Spleen (tissue), 11 donors: ENCODE results near the gene GATAD2A. TPM values are rescaled to one million over a fixed set of nuclear protein-coding genes. Genes with fewer than 3 reads are reported as not detected.

ENCODE experiments used
- DNase-seq: peaks from one replicate; pipeline ENCODE4 v3.0.0-alpha.2; 2020
- H3K27ac ChIP-seq, 8 donors: fragments of 200-600 bp; sonication (generic) in 7 of 8; 1 replicate in 4 of 8; 2 replicates in 4 of 8; pipeline versions ENCODE4 v1.5.0 to v1.8.0; 2016 to 2021; ENCODE audit warnings: inconsistent platforms in 4 of 8, mild to moderate bottlenecking in 4 of 8, moderate library complexity in 1 of 8
- H3K27me3 ChIP-seq, 7 donors: fragments of 200-600 bp; sonication (generic) in 6 of 7; replicated peaks in 1 of 7; 1 replicate in 4 of 7; 2 replicates in 3 of 7; pipeline versions ENCODE4 v1.5.0 to v1.8.0; 2016 to 2021; ENCODE audit warnings: inconsistent platforms in 3 of 7, mild to moderate bottlenecking in 1 of 7
- H3K36me3 ChIP-seq, 6 donors: fragments of 200-600 bp; sonication (generic) in 5 of 6; 1 replicate in 4 of 6; 2 replicates in 2 of 6; pipeline versions ENCODE4 v1.5.0 to v1.8.0; 2016 to 2021; ENCODE audit warnings: inconsistent platforms in 2 of 6
- H3K4me1 ChIP-seq, 6 donors: fragments of 200-600 bp; sonication (generic) in 5 of 6; 1 replicate in 3 of 6; 2 replicates in 3 of 6; pipeline versions ENCODE4 v1.5.0 to v1.8.0; 2016 to 2021; ENCODE audit warnings: inconsistent platforms in 3 of 6
- H3K4me3 ChIP-seq, 8 donors: fragments of 200-600 bp; sonication (generic) in 7 of 8; 1 replicate in 4 of 8; 2 replicates in 4 of 8; pipeline versions ENCODE4 v1.5.0 to v1.8.0; 2016 to 2021; ENCODE audit warnings: inconsistent platforms in 4 of 8, mild to moderate bottlenecking in 4 of 8, moderate library complexity in 2 of 8
- H3K9me3 ChIP-seq, 8 donors: fragments of 200-600 bp; sonication (generic) in 7 of 8; 1 replicate in 4 of 8; 2 replicates in 4 of 8; pipeline versions ENCODE4 v1.5.0 to v1.8.0; 2016 to 2021; ENCODE audit warnings: inconsistent platforms in 4 of 8
- POLR2A ChIP-seq, 3 donors: fragments of 450-650 bp; IDR thresholded peaks; one replicate each; pipeline ENCODE4 v1.5.1; 2017; ENCODE audit warnings: antibody characterized with exemption in 3 of 3, mild to moderate bottlenecking in 1 of 3
- POLR2AphosphoS5 ChIP-seq, 3 donors: sonication (generic); formaldehyde crosslinking; IDR thresholded peaks; one replicate each; pipeline ENCODE4 v1.5.1; 2017; ENCODE audit warnings: antibody characterized with exemption in 3 of 3
- WGBS, 5 donors: extraction: QIAGEN DNeasy Blood & Tissue Kit in 3 of 5; methylation state at CpG; one replicate each; pipeline versions ENCODE4 v1.1.5 to v1.1.7; 2013 to 2018; 5-methylcytosine and 5-hydroxymethylcytosine counted together
- intact Hi-C: fragments of 100-400 bp; cut with DNase I; formaldehyde crosslinking; loops from one replicate; pipeline ENCODE4 v1.15.0; 2023; ENCODE audit warnings: low total_unique reads
- polyA plus RNA-seq, 3 donors: library from polyadenylated mRNA; stranded (reverse); fragments of 200-250 nt; gene quantifications; one replicate each; pipeline ENCODE4 v1.2.1, GENCODE V29; 2013
- total RNA-seq, 7 donors: library from RNA; depleted of rRNA in 3 of 7; stranded (reverse); fragments of >200 nt in 3 of 7; fragmentation: NEBNext Ultra II Directional in 4 of 7; extraction: Animal tissue kit (Norgen Biotek cat#: 25700) in 4 of 7; gene quantifications; one replicate each; pipeline versions ENCODE4 v1.1.0 to v1.2.1, GENCODE V29; 2016 to 2021
- TF ChIP-seq, protein P1 (sequence below), 11 experiments: fragments of 200-600 bp in 7 of 11; fragments of 450-650 bp in 4 of 11; sonication (generic) in 4 of 11; IDR thresholded peaks in 8 of 11; conservative IDR thresholded peaks in 3 of 11; 1 replicate in 7 of 11; 2 replicates in 4 of 11; pipeline versions ENCODE4 v1.4.0 to v1.8.0; 2016 to 2021; ENCODE audit warnings: antibody characterized with exemption in 11 of 11, inconsistent platforms in 4 of 11, mild to moderate bottlenecking in 1 of 11
- donor health status: healthy with polysubstance abuse.
- donor health status: DM: no; HTN: no; CAD: no; lungs with moderate emphysema.
- donor health status: DM: no; HTN: no; CAD: no.
- donor health status: Bipolar disorder and iron deficiency.
- donor health status: healthy.
- donor health status: DM: no; HTN: no; CAD: no.
- donor health status: DM: yes; HTN: yes; CAD: no.

The GATAD2A gene
- total and polyA plus RNA-seq, 10 donors: 11.6 to 122 (median 66.8) TPM

DNA sequence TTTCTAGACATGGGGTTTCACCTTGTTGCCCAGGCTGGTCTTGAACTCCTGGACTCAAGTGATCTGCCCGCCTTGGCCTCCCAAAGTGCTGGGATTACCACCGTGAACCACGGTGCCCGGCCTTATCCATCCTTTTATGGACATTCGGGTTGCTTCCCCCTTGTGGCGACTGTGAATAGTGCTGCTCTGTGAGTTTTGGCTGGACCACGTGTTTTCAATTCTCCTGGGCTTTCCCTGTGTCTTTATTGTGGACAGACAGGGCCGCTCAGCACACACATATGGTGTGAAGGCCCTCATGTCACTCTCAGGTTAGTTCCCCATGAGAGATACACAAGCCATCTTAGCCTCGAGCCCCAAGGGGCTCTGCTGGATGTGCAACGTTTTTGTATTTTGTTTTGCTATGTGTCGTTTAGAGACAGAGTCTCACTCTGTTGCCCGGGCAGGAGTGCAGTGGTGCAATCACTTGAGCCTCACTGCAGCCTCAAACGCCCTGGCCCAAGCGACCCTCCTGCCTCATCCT, 44.3 kb upstream of the GATAD2A start:
- no peak for TF ChIP-seq POLR2A (IDR thresholded peaks at IDR 0.05)
- peak in 1 of 3 donors; percentile 68 for TF ChIP-seq POLR2AphosphoS5 (IDR thresholded peaks at IDR 0.05)
- TF ChIP-seq, protein P1, sequence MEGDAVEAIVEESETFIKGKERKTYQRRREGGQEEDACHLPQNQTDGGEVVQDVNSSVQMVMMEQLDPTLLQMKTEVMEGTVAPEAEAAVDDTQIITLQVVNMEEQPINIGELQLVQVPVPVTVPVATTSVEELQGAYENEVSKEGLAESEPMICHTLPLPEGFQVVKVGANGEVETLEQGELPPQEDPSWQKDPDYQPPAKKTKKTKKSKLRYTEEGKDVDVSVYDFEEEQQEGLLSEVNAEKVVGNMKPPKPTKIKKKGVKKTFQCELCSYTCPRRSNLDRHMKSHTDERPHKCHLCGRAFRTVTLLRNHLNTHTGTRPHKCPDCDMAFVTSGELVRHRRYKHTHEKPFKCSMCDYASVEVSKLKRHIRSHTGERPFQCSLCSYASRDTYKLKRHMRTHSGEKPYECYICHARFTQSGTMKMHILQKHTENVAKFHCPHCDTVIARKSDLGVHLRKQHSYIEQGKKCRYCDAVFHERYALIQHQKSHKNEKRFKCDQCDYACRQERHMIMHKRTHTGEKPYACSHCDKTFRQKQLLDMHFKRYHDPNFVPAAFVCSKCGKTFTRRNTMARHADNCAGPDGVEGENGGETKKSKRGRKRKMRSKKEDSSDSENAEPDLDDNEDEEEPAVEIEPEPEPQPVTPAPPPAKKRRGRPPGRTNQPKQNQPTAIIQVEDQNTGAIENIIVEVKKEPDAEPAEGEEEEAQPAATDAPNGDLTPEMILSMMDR (IDR thresholded peaks at IDR 0.05 in 8 of 11, conservative IDR thresholded peaks at IDR 0.05 in 3 of 11): peak; percentile 79 to 93 (median 87)
- no peaks in the 10 kb centered on the region for H3K27me3 ChIP-seq
- DNase-seq: peak; percentile 84
- peaks cover 0 to 35% (median 19%) of the 10 kb centered on the region in 6 donors for H3K36me3 ChIP-seq
- no peaks in the 10 kb centered on the region for H3K9me3 ChIP-seq
- peak overlapping the region in 4 of 8 donors; percentile 28 to 43 (median 38) for H3K27ac ChIP-seq
- 12 to 15% (median 14%) methylated on average over 14 of the region's 14 CpGs for WGBS, 5 donors
- H3K4me3 ChIP-seq: peak overlapping the region in 1 of 8 donors; percentile 48
- intact Hi-C loops: no loop called here
- H3K4me1 ChIP-seq: peaks cover 14 to 40% (median 28%) of the 10 kb centered on the region in 6 donors

DNA sequence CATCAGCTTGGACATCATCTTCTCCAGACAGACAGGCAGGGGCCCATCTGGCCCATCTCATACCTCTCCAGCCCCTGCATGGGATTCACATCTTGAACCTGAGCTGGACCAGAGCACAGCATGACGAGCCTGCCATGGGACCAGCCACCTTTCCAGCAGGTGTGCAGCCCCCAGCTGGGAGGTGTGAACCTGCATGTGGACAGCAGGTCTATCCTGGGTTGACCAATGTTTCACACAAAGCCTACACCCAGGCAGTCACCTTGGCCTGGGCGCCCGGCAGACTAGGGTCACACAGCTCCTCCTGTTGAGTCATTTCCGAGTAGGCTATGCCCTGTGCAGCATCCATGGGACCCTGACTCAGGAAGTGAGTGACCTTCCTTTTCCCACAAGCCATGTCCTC, 43.4 kb upstream of the GATAD2A start:
- DNase-seq: no peak
- no peak overlapping the region for H3K4me3 ChIP-seq
- peaks cover 20 to 49% (median 37%) of the 10 kb centered on the region in 6 donors for H3K4me1 ChIP-seq
- no peaks in the 10 kb centered on the region for H3K27me3 ChIP-seq
- peak in 1 of 3 donors; percentile 20 for TF ChIP-seq POLR2AphosphoS5 (IDR thresholded peaks at IDR 0.05)
- TF ChIP-seq, protein P1 (IDR thresholded peaks at IDR 0.05 in 8 of 11, conservative IDR thresholded peaks at IDR 0.05 in 3 of 11): no peak
- 79 to 96% (median 87%) methylated on average over 4 of the region's 4 CpGs for WGBS, 5 donors
- no peak overlapping the region for H3K27ac ChIP-seq
- H3K9me3 ChIP-seq: no peaks in the 10 kb centered on the region
- intact Hi-C loops: no loop called here
- peaks cover 0 to 26% (median 9%) of the 10 kb centered on the region in 6 donors for H3K36me3 ChIP-seq

DNA sequence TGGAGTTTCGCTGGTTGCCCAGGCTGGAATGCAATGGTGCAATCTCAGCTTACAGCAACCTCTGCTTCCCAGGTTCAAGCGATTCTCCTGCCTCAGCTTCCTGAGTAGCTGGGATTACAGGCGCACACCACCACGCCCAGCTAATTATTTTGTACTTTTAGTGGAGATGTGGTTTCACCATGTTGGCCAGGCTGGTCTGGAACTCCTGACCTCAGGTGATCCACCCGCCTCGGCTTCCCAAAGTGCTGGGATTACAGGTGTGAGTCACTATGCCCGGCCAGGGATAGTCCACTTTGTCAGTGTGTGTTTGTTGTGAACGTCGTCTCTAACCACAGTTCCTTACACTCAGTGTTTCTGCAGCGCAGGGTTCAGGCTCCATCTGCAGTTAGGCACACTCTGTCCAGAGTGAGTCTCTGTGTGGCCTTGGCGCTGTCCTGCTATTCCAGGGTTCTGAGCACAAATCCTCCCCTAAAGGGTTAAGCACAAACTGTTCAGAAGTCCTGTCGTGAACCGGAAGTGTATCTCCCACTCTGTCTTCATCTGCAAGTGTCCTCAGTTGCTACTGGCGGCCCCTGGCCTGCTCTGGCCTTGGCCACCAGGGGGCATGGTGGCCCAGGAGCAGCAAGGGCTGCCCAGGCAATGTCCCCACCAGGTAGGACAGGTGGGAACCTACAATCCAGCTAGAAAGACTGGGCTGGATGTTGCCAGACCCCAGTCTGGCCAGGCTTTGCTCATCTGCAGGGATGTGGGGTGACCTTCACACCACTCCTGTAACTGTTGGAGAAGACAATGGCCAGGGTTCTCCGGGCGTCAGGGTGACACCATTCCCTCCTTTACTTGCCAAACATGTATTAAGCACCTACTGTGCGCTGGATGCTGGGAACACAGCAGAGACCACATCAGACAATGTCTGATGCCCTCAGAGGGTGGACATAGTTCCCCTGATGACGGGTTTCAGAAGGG, 38.8 kb upstream of the GATAD2A start:
- 47 to 56% (median 51%) methylated on average over 14 to 18 of the region's 18 CpGs for WGBS, 5 donors
- Histone ChIP-seq H3K27ac (peak overlapping the region in 7 of 8 donors; percentile 17 to 55 (median 40)), H3K27me3 (no peaks in the 10 kb centered on the region), H3K9me3 (no peaks in the 10 kb centered on the region), H3K36me3 (no peaks in the 10 kb centered on the region), H3K4me3 (peak overlapping the region in 1 of 8 donors; percentile 37), H3K4me1 (peaks cover 15 to 59% (median 29%) of the 10 kb centered on the region in 6 donors)
- TF ChIP-seq, protein P1 (IDR thresholded peaks at IDR 0.05 in 8 of 11, conservative IDR thresholded peaks at IDR 0.05 in 3 of 11): peak; percentile 86 to 98 (median 96)
- TF ChIP-seq POLR2A (IDR thresholded peaks at IDR 0.05) (no peak), POLR2AphosphoS5 (IDR thresholded peaks at IDR 0.05) (peak; percentile 75 to 78 (median 77))
- intact Hi-C loops: loop anchor here (5.0 kb wide), 1 partner anchor 126 kb away; no protein-coding TSS in a partner anchor
- peak; percentile 93 for DNase-seq

DNA sequence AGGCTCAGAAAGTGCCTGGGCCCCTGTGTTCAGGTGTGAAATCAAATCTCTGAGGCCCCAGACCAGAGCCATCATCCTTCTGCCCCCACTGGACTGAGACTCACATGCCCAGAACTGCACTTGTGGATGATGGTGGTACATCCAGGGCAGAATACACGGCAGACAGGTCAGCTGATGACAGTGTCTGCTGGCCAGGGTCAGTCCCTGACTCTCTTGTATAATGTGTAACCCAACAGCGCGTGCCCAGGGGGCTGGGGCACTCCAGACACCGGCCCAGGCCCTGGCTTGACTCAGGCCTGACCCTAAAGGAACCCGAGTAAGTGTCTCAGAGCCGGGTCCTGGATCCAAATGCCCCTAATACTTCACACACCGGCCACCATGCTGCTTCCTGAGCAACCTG, 37.4 kb upstream of the GATAD2A start:
- no peak overlapping the region for H3K4me3 ChIP-seq
- no peak for TF ChIP-seq POLR2A (IDR thresholded peaks at IDR 0.05)
- TF ChIP-seq, protein P1 (IDR thresholded peaks at IDR 0.05 in 8 of 11, conservative IDR thresholded peaks at IDR 0.05 in 3 of 11): no peak
- no peak for TF ChIP-seq POLR2AphosphoS5 (IDR thresholded peaks at IDR 0.05)
- DNase-seq: no peak
- intact Hi-C loops: loop anchor here (5.0 kb wide), 1 partner anchor 124 kb away; no protein-coding TSS in a partner anchor
- H3K27me3 ChIP-seq: no peaks in the 10 kb centered on the region
- H3K4me1 ChIP-seq: peaks cover 24 to 67% (median 41%) of the 10 kb centered on the region in 6 donors
- no peak overlapping the region for H3K27ac ChIP-seq
- H3K36me3 ChIP-seq: no peaks in the 10 kb centered on the region
- H3K9me3 ChIP-seq: no peaks in the 10 kb centered on the region
- 82 to 93% (median 83%) methylated on average over 7 of the region's 7 CpGs for WGBS, 5 donors
